Measurements from ENCODE around the gene LRRC28.
"Not testable (repeated sequence)": the region's sequence is repeated elsewhere in the genome, so short reads cannot be mapped to it uniquely, and the experiment has no call there.

The LRRC28 gene

DNA sequence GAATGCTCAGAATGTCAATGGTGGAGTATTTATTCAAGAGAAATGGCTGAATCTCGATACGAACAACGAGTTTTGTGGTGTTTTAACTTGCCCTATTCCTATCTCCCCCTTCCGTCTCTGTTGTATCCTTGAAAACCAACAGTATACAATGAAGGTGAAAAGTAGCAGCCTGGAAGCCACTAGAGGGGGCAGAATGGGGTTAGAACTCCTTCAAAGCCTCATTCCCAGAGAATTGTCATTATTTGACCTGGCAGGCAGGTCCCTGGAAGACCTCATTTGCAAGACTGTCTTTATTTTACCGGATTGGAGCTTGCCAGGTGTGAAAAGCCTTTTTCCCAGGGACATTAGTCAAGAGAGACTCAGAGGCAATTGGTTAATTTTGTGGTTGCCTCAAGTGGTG, 139.4 kb downstream of the LRRC28 start:
- DNase-seq (ENCODE audit: insufficient read length, low spot score) (no peak), FAIRE-seq (no peak)
- TF ChIP-seq POLR2AphosphoS5 (IDR thresholded peaks at IDR 0.05; ENCODE audit: low read depth, low read length) (no peak), SPI1 (IDR thresholded peaks at IDR 0.05; ENCODE audit: low read depth, low read length) (no peak), PAX5 (IDR thresholded peaks at IDR 0.05; ENCODE audit: insufficient read depth, low read length, severe bottlenecking) (no peak), POU2F2 (IDR thresholded peaks at IDR 0.05; ENCODE audit: low read depth, low read length) (no peak), POLR2A (IDR thresholded peaks at IDR 0.05; ENCODE audit: low read depth, low read length) (no peak), TAF1 (IDR thresholded peaks at IDR 0.05; ENCODE audit: low read depth, low read length) (no peak)

DNA sequence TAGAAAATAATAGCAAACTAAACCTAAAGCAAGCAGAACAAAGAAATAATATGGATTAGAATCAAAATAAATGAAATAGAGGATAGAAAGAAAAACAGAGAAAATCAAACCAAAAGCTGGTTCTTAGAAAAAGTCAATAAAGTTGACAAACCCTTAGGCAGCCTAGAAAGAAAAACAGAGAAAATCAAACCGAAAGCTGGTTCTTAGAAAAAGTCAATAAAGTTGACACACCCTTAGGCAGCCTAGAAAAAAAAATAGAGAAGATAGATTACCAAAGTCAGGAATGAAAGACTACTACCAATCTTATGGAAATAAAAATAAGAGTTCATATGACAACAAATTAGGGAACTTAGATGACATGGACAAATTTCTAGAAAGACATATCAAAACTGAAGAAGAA, 142.4 kb downstream of the LRRC28 start:
- no peak for FAIRE-seq
- DNase-seq (ENCODE audit: insufficient read length, low spot score): no peak
- TF ChIP-seq POLR2A (IDR thresholded peaks at IDR 0.05; ENCODE audit: low read depth, low read length): no peak
- no peak for TF ChIP-seq SPI1 (IDR thresholded peaks at IDR 0.05; ENCODE audit: low read depth, low read length)
- TF ChIP-seq POU2F2 (IDR thresholded peaks at IDR 0.05; ENCODE audit: low read depth, low read length): no peak
- TF ChIP-seq TAF1 (IDR thresholded peaks at IDR 0.05; ENCODE audit: low read depth, low read length): no peak
- no peak for TF ChIP-seq PAX5 (IDR thresholded peaks at IDR 0.05; ENCODE audit: insufficient read depth, low read length, severe bottlenecking)
- no peak for TF ChIP-seq POLR2AphosphoS5 (IDR thresholded peaks at IDR 0.05; ENCODE audit: low read depth, low read length)

DNA sequence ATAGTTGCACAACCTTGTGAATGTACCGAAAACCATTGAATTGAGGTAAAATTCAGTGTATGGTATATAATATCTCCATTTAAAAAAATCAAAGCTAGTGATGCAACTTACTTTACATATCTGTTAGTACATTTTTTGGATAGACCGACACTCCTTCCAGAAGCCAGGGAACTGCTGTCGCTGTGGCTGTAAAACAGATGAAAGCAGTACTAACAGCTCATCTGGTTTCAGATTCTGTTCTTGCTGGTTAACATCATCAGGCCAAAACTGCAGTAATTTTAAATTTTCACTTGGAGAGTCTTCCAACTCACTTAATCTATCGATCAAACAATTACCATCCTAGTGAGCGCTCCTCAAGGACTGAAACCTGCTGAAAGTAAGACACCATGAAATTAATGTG, 145.1 kb downstream of the LRRC28 start:
- DNase-seq (ENCODE audit: insufficient read length, low spot score): no peak
- no peak for FAIRE-seq
- TF ChIP-seq POLR2A (IDR thresholded peaks at IDR 0.05; ENCODE audit: low read depth, low read length) (no peak), POLR2AphosphoS5 (IDR thresholded peaks at IDR 0.05; ENCODE audit: low read depth, low read length) (no peak), SPI1 (IDR thresholded peaks at IDR 0.05; ENCODE audit: low read depth, low read length) (no peak), PAX5 (IDR thresholded peaks at IDR 0.05; ENCODE audit: insufficient read depth, low read length, severe bottlenecking) (no peak), POU2F2 (IDR thresholded peaks at IDR 0.05; ENCODE audit: low read depth, low read length) (no peak)

DNA sequence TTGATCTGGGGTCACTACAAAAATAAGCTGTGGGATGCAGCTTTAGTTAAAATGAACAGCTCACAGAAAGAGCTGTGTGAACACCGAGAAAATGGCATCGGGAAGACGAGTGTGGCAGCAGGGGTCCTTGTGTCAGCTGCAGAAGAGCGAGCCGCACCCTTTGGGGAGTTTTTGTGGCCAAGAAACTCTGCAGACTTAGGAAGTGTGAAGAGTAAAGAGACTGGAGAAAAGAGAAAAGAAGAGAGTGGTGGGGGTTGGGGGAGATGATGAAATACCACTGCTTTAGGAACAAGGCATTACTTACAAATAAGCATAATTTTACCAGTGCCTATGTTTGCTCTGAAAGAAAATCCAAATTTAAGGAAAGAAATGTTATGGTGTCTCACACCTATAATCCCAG, 147.8 kb downstream of the LRRC28 start:
- FAIRE-seq (no peak), DNase-seq (ENCODE audit: insufficient read length, low spot score) (no peak)
- TF ChIP-seq TAF1 (IDR thresholded peaks at IDR 0.05; ENCODE audit: low read depth, low read length) (no peak), POLR2AphosphoS5 (IDR thresholded peaks at IDR 0.05; ENCODE audit: low read depth, low read length) (no peak), POLR2A (IDR thresholded peaks at IDR 0.05; ENCODE audit: low read depth, low read length) (no peak), SPI1 (IDR thresholded peaks at IDR 0.05; ENCODE audit: low read depth, low read length) (no peak), POU2F2 (IDR thresholded peaks at IDR 0.05; ENCODE audit: low read depth, low read length) (no peak), PAX5 (IDR thresholded peaks at IDR 0.05; ENCODE audit: insufficient read depth, low read length, severe bottlenecking) (no peak)

DNA sequence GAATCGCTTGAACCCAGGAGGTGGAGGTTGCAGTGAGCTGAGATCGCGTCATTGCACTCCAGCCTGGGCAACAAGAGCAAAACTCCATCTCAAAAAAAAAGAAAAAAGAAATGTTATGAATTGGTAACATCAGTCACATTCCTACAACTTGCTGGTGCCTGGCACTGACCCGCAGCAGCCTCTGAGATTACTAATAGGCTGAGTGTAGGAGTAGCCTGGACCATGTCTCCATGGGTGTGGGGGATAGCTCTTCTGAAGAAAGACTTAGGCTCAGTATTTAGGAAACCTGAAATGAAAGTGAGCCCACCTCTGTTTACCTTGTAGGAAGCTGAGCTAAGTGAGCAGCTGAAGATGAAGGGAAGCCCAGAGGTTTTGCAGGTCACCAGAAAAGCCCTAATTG, 148.3 kb downstream of the LRRC28 start:
- DNase-seq (ENCODE audit: insufficient read length, low spot score) (no peak), FAIRE-seq (no peak)

DNA sequence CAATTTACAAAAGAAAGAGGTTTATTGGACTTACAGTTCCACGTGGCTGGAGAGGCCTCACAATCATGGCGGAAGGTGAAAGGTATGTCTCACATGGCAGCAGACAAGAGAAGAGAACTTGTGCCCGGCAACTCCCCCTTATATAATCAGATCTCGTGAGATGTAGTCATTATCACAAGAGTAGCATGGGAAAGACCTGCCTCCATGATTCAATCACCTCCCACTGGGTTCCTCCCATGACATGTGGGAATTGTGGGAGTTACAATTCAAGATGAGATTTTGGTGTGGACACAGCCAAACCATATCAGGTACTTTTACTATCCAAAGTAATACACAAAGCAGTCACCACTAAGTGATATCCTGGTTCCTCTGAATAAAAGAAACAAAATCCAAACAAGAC, 149.9 kb downstream of the LRRC28 start:
- not testable (repeated sequence) for DNase-seq (ENCODE audit: insufficient read length, low spot score); FAIRE-seq

More for the DNA sequence above, 148.3 kb downstream of the LRRC28 start:
- TF ChIP-seq POU2F2 (IDR thresholded peaks at IDR 0.05; ENCODE audit: low read depth, low read length) (no peak), PAX5 (IDR thresholded peaks at IDR 0.05; ENCODE audit: insufficient read depth, low read length, severe bottlenecking) (no peak), SPI1 (IDR thresholded peaks at IDR 0.05; ENCODE audit: low read depth, low read length) (no peak), TAF1 (IDR thresholded peaks at IDR 0.05; ENCODE audit: low read depth, low read length) (no peak), POLR2AphosphoS5 (IDR thresholded peaks at IDR 0.05; ENCODE audit: low read depth, low read length) (no peak), POLR2A (IDR thresholded peaks at IDR 0.05; ENCODE audit: low read depth, low read length) (no peak)

DNA sequence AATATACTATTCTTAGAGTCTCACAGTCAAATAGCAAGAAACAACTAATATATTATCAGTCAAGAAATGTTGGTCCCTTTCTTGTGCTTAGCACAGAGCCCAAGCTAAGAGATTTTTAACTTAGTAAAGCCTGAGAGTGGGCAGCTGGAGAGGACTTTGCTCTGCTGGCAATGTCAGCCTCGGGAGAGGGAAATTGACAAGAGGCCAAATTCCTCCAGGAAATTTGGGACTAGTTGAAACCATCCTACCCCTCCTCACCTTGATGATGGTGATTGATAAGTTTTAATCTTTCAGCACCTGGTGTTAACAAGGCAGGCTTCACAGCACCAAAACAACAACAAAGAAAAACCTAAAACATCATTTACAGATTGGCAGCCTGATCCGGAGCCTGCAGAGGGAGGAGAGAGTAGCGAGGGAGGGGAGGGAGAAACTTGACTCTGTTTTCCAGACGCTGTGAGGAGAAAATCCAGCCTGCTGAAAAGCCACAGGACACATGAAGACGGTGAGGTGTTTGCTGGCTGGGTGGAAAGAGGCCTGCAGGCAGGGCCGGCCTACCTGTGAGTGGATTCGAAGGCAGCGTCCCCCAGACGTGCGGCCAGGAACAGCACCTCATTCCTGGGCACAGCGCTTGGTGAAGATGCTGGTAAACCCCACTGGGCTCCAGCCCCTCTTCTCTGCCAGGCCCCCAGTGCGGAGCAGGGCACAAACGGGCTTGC, 150.9 kb downstream of the LRRC28 start:
- FAIRE-seq: no peak

DNA sequence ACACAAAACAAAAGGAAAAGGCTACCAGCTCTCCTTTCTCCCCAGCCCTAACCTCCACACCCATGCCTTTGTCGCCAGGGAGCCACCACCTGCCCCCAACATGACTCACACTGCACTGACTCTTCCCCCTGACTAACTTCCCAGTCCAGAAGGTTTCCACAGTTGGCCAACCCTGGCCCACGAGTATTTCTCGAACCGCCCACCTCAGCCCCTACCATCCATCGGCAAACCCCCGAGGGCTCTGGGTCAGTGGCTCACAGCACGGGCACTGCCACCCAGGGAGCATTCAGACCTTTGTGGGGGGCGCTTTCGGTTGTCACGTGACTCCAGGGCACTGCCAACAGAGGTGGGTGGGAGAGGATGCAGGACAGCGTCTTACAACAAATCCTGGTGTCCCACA, 152.3 kb downstream of the LRRC28 start:
- TF ChIP-seq POLR2AphosphoS5 (IDR thresholded peaks at IDR 0.05; ENCODE audit: low read depth, low read length) (no peak), SPI1 (IDR thresholded peaks at IDR 0.05; ENCODE audit: low read depth, low read length) (no peak), POU2F2 (IDR thresholded peaks at IDR 0.05; ENCODE audit: low read depth, low read length) (no peak), PAX5 (IDR thresholded peaks at IDR 0.05; ENCODE audit: insufficient read depth, low read length, severe bottlenecking) (no peak), TAF1 (IDR thresholded peaks at IDR 0.05; ENCODE audit: low read depth, low read length) (no peak), POLR2A (IDR thresholded peaks at IDR 0.05; ENCODE audit: low read depth, low read length) (no peak)
- FAIRE-seq (no peak), DNase-seq (ENCODE audit: insufficient read length, low spot score) (no peak)

More for the DNA sequence above, 150.9 kb downstream of the LRRC28 start:
- TF ChIP-seq POLR2A (IDR thresholded peaks at IDR 0.05; ENCODE audit: low read depth, low read length) (no peak), POLR2AphosphoS5 (IDR thresholded peaks at IDR 0.05; ENCODE audit: low read depth, low read length) (no peak), SPI1 (IDR thresholded peaks at IDR 0.05; ENCODE audit: low read depth, low read length) (no peak), POU2F2 (IDR thresholded peaks at IDR 0.05; ENCODE audit: low read depth, low read length) (no peak), TAF1 (IDR thresholded peaks at IDR 0.05; ENCODE audit: low read depth, low read length) (no peak), PAX5 (IDR thresholded peaks at IDR 0.05; ENCODE audit: insufficient read depth, low read length, severe bottlenecking) (no peak)
- no peak for DNase-seq (ENCODE audit: insufficient read length, low spot score)

DNA sequence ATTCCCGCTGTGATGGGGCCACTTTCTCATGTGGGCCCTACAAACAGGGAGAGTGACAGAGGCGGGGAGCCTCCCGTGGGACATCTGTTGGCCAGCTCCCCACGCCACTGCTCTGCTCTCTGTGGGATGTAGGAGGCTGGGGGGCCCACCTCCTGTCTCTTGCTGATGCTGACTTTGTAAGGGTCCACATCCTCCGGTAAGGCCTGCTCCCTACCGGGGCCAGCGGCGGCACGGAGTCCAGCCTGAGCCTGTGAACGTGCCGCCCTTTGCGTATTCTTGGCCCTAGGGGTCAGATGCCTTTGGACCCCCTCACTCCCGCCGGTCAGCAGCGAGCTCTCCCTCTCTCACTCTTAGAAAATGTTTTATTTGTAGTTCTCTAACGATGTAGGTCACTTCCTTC, 153.2 kb downstream of the LRRC28 start:
- TF ChIP-seq POU2F2 (IDR thresholded peaks at IDR 0.05; ENCODE audit: low read depth, low read length): no peak
- TF ChIP-seq POLR2A (IDR thresholded peaks at IDR 0.05; ENCODE audit: low read depth, low read length): no peak
- no peak for TF ChIP-seq TAF1 (IDR thresholded peaks at IDR 0.05; ENCODE audit: low read depth, low read length)
- no peak for TF ChIP-seq SPI1 (IDR thresholded peaks at IDR 0.05; ENCODE audit: low read depth, low read length)
- TF ChIP-seq POLR2AphosphoS5 (IDR thresholded peaks at IDR 0.05; ENCODE audit: low read depth, low read length): no peak
- no peak for TF ChIP-seq PAX5 (IDR thresholded peaks at IDR 0.05; ENCODE audit: insufficient read depth, low read length, severe bottlenecking)
- FAIRE-seq: no peak

DNA sequence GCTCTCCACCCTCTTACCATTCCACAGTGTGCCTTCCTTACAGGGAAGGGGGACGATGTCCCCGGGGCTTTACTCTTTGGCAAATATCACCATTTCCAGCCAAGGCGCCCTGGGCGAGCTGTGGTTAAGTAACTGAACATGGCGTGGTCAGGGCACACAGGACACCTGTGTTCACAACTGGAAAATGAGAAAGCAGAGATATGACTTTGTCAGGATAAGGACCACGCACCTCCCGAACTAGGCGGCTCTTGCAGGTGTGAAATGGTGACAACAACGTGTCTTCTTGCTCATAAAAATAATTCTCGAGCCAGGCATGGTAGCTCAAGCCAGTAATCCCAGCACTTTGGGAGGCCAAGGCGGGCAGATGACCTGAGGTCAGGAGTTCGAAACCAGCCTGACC, 154.8 kb downstream of the LRRC28 start:
- FAIRE-seq (no peak), DNase-seq (ENCODE audit: insufficient read length, low spot score) (no peak)
- TF ChIP-seq POLR2AphosphoS5 (IDR thresholded peaks at IDR 0.05; ENCODE audit: low read depth, low read length): no peak
- no peak for TF ChIP-seq POLR2A (IDR thresholded peaks at IDR 0.05; ENCODE audit: low read depth, low read length)
- TF ChIP-seq TAF1 (IDR thresholded peaks at IDR 0.05; ENCODE audit: low read depth, low read length): no peak
- TF ChIP-seq POU2F2 (IDR thresholded peaks at IDR 0.05; ENCODE audit: low read depth, low read length): no peak
- no peak for TF ChIP-seq SPI1 (IDR thresholded peaks at IDR 0.05; ENCODE audit: low read depth, low read length)
- no peak for TF ChIP-seq PAX5 (IDR thresholded peaks at IDR 0.05; ENCODE audit: insufficient read depth, low read length, severe bottlenecking)

More for the DNA sequence above, 153.2 kb downstream of the LRRC28 start:
- no peak for DNase-seq (ENCODE audit: insufficient read length, low spot score)
